Mucosa of stomach (tissue), 1 donor: ENCODE data around the gene ONECUT2.
"Not testable (repeated sequence)": the region's sequence is repeated elsewhere in the genome, so short reads cannot be mapped to it uniquely, and the experiment has no call there.

Experiments used
- H3K27me3 ChIP-seq: one replicate; pipeline ENCODE4 v1.7.0; 2013; ENCODE audit warnings: mild to moderate bottlenecking, low read length; ENCODE audit not compliant: control insufficient read depth, insufficient read depth
- H3K36me3 ChIP-seq: one replicate; pipeline ENCODE4 v1.7.0; 2013; ENCODE audit warnings: low read length; ENCODE audit not compliant: control insufficient read depth, insufficient read depth
- H3K4me1 ChIP-seq: one replicate; pipeline ENCODE4 v1.7.0; 2013; ENCODE audit warnings: mild to moderate bottlenecking, low read length; ENCODE audit not compliant: control insufficient read depth, insufficient read depth
- H3K4me3 ChIP-seq: one replicate; pipeline ENCODE4 v1.7.0; 2013; ENCODE audit warnings: low read length
- H3K9ac ChIP-seq: one replicate; pipeline ENCODE4 v1.7.0; 2013; ENCODE audit warnings: mild to moderate bottlenecking, low read length, moderate library complexity
- H3K9me3 ChIP-seq: one replicate; pipeline ENCODE4 v1.7.0; 2013; ENCODE audit warnings: mild to moderate bottlenecking, low read length, moderate library complexity; ENCODE audit not compliant: control insufficient read depth
- donor health status: Pancreatic carcinoma.

The ONECUT2 gene

GRCh38 chr18:57434536-57435494 lies at the start of gene ONECUT2:
Gene ONECUT2, plus strand, starts transcription at chr18:57435374. Its CDS starts 343 bp downstream, at chr18:57435717.
- H3K9ac ChIP-seq = no peak within 1 kb of the TSS
- no peaks in the 10 kb centered on the region for H3K9me3 ChIP-seq
- H3K4me3 ChIP-seq = peak within 1 kb of the TSS; percentile 18
- H3K4me1 ChIP-seq = peaks cover 50% of the 10 kb centered on the region
- no peaks in the 10 kb centered on the region for H3K36me3 ChIP-seq
- H3K27me3 ChIP-seq = peaks cover 91% of the 10 kb centered on the region

- no peaks in the 10 kb centered on the region for H3K36me3 ChIP-seq
- no peaks in the 10 kb centered on the region for H3K27me3 ChIP-seq
- H3K4me3 ChIP-seq = no peak overlapping the region
- H3K9me3 ChIP-seq = no peaks in the 10 kb centered on the region
- H3K4me1 ChIP-seq = no peaks in the 10 kb centered on the region
- H3K9ac ChIP-seq = no peak overlapping the region
These were observed 45.9 kb upstream of the ONECUT2 start for GRCh38 chr18:57389271-57389670.

- no peaks in the 10 kb centered on the region for H3K36me3 ChIP-seq
- H3K9ac ChIP-seq = no peak overlapping the region
- no peak overlapping the region for H3K4me3 ChIP-seq
- no peaks in the 10 kb centered on the region for H3K4me1 ChIP-seq
- no peaks in the 10 kb centered on the region for H3K9me3 ChIP-seq
- no peaks in the 10 kb centered on the region for H3K27me3 ChIP-seq
These were observed 45.1 kb upstream of the ONECUT2 start for GRCh38 chr18:57390044-57390443.

DNA sequence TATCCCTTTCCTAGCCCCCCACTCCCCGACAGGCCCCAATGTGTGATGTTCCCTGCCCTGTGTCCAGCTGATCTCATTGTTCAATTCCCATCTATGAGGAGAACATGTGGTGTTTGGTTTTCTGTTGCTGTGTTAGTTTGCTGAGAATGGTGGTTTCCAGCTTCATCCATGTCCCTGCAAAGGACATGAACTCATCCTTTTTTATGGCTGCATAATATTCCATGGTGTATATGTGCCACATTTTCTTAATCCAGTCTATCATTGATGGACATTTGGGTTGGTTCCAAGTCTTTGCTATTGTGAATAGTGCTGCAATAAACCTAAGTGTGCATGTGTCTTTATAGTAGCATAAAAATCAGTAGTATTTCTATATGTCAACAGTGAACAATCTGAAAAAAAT lies 40.4 kb upstream of the ONECUT2 start:
- H3K4me1 ChIP-seq, H3K4me3 ChIP-seq, H3K36me3 ChIP-seq, H3K27me3 ChIP-seq, H3K9ac ChIP-seq, H3K9me3 ChIP-seq: not testable (repeated sequence)

- not testable (repeated sequence) for H3K4me1 ChIP-seq, H3K27me3 ChIP-seq, H3K9me3 ChIP-seq, H3K36me3 ChIP-seq, H3K9ac ChIP-seq, H3K4me3 ChIP-seq
These were observed 38.3 kb upstream of the ONECUT2 start for GRCh38 chr18:57396831-57397230.

DNA sequence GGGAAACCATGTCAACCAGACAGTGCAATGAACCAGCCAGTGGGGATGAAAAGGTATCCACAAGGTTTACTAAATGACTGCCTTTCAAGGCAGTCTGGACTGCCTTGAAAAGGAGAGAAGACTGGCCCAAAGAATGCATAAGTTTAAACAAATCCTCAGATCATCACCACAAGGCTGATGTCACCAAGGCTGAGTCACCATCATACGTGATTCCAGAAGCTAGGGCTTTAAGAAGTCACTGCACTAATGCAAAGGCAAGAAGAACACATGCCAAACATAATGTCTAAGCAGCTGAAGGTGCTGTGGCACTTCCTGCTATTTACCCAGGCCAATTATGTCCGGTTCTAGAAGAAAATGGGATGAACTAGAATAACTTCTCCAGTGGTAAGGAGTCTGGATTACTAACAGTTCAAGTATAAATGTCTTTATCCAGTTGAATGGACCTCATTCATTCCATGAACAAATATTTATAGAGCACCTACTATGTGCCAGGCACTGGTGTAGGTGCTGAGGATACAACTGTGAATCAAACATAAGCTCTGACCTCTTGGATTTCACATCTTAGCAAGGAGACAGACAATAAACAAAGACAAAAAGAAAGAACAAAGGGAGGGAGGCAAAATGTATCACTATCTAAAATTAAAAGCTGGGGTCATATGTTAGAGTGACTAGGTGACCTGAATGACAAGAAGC lies 37.6 kb upstream of the ONECUT2 start:
- Histone ChIP-seq H3K27me3 (no peaks in the 10 kb centered on the region), H3K4me3 (no peak overlapping the region), H3K4me1 (no peaks in the 10 kb centered on the region), H3K9ac (no peak overlapping the region), H3K36me3 (no peaks in the 10 kb centered on the region), H3K9me3 (no peaks in the 10 kb centered on the region)

DNA sequence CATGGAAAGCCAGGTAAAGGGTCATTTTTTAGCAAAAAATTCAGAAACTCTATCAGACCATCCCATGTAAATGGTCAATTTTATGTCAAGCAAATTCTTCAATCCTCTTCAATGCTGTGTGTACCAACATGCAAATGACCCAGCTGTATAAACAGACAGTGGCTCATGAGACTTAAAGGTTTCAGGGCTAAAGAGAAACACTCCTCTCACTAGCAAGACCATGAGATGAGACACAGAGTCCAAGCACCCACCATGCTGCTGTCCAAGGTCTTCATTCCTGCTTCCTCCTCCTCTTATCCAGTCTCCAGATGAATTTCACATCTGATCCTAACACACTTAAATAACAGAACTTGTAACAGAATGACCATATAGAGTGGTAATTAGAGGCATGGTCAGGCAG lies 30.8 kb upstream of the ONECUT2 start:
- H3K9ac ChIP-seq = no peak overlapping the region
- H3K36me3 ChIP-seq = no peaks in the 10 kb centered on the region
- no peaks in the 10 kb centered on the region for H3K27me3 ChIP-seq
- H3K4me1 ChIP-seq = no peaks in the 10 kb centered on the region
- H3K4me3 ChIP-seq = no peak overlapping the region
- no peaks in the 10 kb centered on the region for H3K9me3 ChIP-seq

GRCh38 chr18:57409650-57410049 lies 25.5 kb upstream of the ONECUT2 start:
- no peaks in the 10 kb centered on the region for H3K27me3 ChIP-seq
- H3K36me3 ChIP-seq = no peaks in the 10 kb centered on the region
- no peak overlapping the region for H3K9ac ChIP-seq
- no peaks in the 10 kb centered on the region for H3K9me3 ChIP-seq
- no peaks in the 10 kb centered on the region for H3K4me1 ChIP-seq
- no peak overlapping the region for H3K4me3 ChIP-seq

DNA sequence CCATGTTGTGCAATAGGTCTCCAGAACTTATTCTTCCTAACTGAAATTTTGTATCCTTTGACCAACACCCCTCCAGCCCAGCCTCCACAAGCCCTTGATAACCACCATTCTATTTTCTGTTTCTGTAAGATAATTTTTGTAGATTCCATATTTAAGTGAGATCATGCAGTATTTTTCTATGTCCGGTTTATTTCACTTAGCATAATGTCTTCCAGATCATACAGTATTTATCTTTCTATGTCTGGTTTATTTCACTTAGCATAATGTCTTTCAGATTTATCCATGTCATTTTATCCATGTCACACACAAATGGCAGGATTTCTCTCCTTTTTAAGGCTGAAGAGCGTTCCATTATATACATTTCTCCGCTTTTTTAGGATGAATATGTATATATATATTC lies 24.4 kb upstream of the ONECUT2 start:
- Histone ChIP-seq H3K4me1 (no peaks in the 10 kb centered on the region), H3K36me3 (no peaks in the 10 kb centered on the region), H3K4me3 (no peak overlapping the region), H3K9me3 (no peaks in the 10 kb centered on the region), H3K9ac (no peak overlapping the region), H3K27me3 (no peaks in the 10 kb centered on the region)

GRCh38 chr18:57416542-57416941 lies 18.6 kb upstream of the ONECUT2 start:
- Histone ChIP-seq H3K27me3 (no peaks in the 10 kb centered on the region), H3K4me3 (no peak overlapping the region), H3K9ac (no peak overlapping the region), H3K4me1 (no peaks in the 10 kb centered on the region), H3K36me3 (no peaks in the 10 kb centered on the region), H3K9me3 (no peaks in the 10 kb centered on the region)

- no peak overlapping the region for H3K4me3 ChIP-seq
- H3K4me1 ChIP-seq = no peaks in the 10 kb centered on the region
- no peaks in the 10 kb centered on the region for H3K9me3 ChIP-seq
- no peak overlapping the region for H3K9ac ChIP-seq
- H3K27me3 ChIP-seq = peaks cover 3% of the 10 kb centered on the region
- no peaks in the 10 kb centered on the region for H3K36me3 ChIP-seq
These were observed 12.8 kb upstream of the ONECUT2 start for GRCh38 chr18:57422313-57422872.

DNA sequence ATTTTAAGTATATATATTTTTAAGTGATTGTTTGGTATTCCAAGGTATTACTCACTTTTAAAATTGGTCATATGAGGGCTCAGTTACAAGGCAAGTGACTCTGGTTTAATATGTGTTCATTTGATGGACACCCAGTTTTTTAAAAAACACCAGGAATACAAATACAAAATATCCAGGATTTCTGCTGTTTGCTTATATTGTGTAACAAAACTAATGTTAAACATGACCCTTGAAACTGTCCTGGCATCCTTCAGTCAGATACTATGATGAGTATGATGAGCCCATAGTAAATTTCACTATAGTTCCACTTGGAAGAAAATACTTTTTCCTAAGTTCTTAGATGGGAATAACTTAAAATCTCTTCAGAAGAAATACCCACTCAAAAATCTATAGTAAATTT lies 11.4 kb upstream of the ONECUT2 start:
- H3K36me3 ChIP-seq = no peaks in the 10 kb centered on the region
- no peak overlapping the region for H3K9ac ChIP-seq
- peaks cover 4% of the 10 kb centered on the region for H3K4me1 ChIP-seq
- no peaks in the 10 kb centered on the region for H3K9me3 ChIP-seq
- H3K27me3 ChIP-seq = peaks cover 18% of the 10 kb centered on the region
- H3K4me3 ChIP-seq = no peak overlapping the region
